PC-9 (cell line): Measurements from ENCODE around the gene DHODH.

Source experiments
- CTCF ChIP-seq: fragments of 200-600 bp; sonication (generic); conservative IDR thresholded peaks from 2 replicates; pipeline ENCODE4 v1.6.1; 2017; ENCODE audit warnings: mixed run types, antibody characterized with exemption, mild to moderate bottlenecking, moderate library complexity
- EZH2 ChIP-seq: fragments of 200-600 bp; sonication (generic); IDR thresholded peaks from 2 replicates; pipeline ENCODE4 v1.8.0; 2017; ENCODE audit warnings: antibody characterized with exemption, low read depth

- TF ChIP-seq CTCF (no peak), EZH2 (no peak)
Measured at GRCh38 chr16:71965223-71965622, 43.3 kb upstream of the DHODH start.
